TTC549 (cell line): ENCODE data around the gene LENG9.

Experiments
- FAIRE-seq: peaks from 2 replicates; lab custom pipeline; 2012; peaks lifted over from hg19 to GRCh38; lab: Jason Lieb, UNC

Gene LENG9

GRCh38 chr19:54439174-54439851, 24.3 kb downstream of the LENG9 start:
- FAIRE-seq: no peak

- FAIRE-seq: no peak
Observed at GRCh38 chr19:54436628-54437252, 26.8 kb downstream of the LENG9 start.

- no peak for FAIRE-seq
Observed at GRCh38 chr19:54436031-54436523, 27.5 kb downstream of the LENG9 start.

- FAIRE-seq: no peak
Observed at GRCh38 chr19:54435551-54436016, 28.0 kb downstream of the LENG9 start.

DNA sequence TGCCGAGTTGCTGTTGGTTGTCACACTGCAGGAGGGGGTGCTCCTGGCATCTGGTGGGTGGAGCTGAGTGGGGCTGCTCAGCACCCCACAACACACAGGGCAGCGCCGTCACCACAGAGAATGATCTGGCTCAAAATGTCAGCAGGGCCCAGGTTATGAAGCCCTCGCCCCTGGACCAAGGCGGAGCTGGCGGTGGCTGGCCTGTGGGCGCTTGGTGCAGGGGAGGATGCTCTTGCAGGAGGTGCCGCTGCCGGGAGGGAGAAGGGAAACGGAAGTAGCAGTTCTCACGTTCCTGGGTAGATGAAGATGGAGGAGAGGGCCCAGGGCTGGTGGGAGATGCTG, 28.7 kb downstream of the LENG9 start:
- no peak for FAIRE-seq

GRCh38 chr19:54434112-54434872, 29.3 kb downstream of the LENG9 start:
- FAIRE-seq: no peak

DNA sequence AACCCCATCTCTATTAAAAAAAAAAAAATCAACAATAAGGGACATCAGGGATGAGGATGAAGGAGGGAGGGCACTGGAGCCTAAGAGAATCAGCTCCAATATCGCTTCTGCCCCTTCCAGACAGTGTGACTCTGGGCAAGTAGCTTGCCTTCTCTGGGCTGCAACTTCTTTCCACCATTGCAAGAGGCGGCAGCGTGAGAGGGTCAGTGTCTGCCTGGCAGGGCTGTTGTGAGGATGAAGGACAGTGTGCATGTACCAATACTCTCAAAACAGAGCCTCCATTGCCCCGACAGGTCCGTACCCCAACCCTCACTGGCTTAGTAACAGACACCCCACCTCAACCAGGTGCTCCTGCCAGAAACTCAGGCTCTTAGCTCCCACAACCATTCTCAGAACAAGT, 29.9 kb downstream of the LENG9 start:
- no peak for FAIRE-seq

- no peak for FAIRE-seq
Observed at GRCh38 chr19:54432144-54432738, 31.3 kb downstream of the LENG9 start.

- FAIRE-seq: no peak
Observed at GRCh38 chr19:54431255-54431838, 32.2 kb downstream of the LENG9 start.

- FAIRE-seq: no peak
Observed at GRCh38 chr19:54430306-54431254, 33.0 kb downstream of the LENG9 start.

DNA sequence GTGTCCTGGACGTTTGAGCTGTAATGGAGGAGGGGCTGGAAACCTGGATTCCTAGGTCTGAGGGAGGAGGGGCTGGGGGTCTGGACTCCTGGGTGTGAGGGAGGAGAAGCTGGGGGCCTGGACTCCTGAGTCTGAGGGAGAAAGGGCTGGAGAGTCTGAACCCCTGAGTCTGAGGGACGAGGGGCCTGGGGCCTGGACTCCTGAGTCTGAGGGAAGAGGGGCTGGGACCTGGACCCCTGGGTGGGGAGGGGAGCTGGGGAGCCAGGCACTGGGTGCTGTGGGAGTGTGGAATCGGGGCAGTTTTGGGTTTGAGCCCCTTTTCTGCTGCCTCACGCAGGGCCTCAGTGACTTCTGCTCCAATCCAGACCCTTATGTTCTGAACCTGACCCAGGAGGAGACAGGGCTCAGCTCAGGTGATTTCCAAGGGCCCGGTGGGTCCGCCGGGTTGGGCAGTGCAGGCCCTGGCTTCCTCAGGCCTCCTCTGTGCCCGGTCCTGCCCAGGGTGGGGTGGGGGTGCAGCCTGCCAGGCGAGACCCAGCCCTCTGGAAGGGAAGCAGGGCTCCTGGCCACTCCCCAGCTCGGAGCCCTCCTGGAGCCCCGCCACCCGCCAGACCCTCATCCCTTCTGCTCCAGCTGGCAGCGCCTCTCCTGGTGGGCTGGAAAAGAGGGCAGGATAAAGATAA, 33.9 kb downstream of the LENG9 start:
- FAIRE-seq: no peak

- FAIRE-seq: no peak
Observed at GRCh38 chr19:54429176-54429495, 34.4 kb downstream of the LENG9 start.

DNA sequence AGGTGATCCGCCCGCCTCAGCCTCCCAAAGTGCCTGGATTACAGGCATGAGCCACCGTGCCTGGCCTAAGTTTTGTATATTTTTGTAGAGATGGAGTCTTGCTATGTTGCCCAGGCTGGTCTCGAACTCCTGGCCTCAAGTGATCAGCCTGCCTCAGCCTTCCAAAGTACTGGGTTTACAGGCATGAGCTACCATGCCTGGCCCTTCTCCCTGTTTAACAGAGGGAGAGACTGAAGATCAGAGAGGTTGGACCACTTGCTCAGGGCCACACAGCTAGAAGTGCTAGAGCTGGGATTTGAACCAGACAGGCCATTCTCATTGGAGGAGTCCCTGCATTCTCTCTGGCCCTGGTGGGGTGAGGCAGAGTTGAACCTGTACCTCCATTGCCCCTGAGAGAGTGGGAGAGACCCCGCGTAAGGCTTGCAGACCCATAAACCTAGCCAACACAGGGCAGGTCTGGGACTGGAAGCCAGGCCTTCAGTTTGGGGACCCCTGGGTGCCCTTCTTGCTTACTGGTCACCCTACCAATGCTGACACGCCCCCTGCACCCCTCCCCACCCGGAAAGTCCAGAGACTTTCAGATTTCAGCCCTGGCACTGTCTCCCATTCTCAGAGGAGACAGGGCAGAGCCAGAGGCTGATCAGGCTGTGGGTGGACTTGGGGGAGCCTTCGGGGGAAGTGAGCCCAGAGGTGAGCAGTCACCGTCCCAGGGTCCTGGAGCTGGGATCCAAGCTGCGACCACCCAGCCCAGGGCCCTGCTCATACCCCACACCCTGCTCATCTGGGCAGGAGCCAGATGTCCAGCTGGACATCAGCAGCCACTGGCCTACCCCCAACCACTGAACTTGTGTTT, 35.0 kb downstream of the LENG9 start:
- no peak for FAIRE-seq

DNA sequence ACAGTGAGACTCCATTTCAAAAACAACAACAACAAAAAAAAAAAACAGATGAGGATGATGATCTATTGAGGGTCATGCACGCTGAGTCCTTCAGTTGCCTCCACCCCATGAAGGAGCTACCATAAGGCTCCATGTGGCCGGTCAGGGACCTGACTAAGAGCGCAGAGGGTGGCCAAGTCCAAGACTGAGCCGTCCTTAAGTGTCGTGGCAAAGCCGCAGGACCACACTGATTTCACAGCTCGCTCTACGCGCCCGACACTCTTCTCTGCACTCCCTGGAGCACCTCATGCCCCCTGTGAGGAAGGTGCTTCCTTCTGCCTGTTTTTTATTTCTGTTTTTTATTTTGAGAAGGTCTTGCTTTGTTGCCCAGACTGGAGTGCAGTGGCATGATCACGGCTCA, 36.0 kb downstream of the LENG9 start:
- FAIRE-seq: no peak

GRCh38 chr19:54426291-54426931, 37.2 kb downstream of the LENG9 start:
- FAIRE-seq: no peak

DNA sequence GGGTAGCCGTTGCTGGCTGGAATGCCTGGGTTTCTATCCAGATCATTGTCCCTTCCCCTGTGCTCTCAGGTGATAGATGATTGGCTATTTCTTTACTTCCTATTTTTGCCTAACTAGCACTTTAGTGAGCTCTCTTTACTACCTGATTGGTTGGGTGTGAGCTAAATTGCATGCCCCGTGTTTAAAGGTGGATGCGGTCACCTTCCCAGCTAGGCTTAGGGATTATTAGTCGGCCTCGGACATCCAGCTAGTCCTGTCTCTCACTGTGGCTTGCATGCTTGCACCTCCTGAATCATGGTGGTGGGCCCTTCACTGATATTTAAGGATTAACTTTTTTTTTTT, 38.2 kb downstream of the LENG9 start:
- no peak for FAIRE-seq

GRCh38 chr19:54424660-54425381, 38.8 kb downstream of the LENG9 start:
- no peak for FAIRE-seq

DNA sequence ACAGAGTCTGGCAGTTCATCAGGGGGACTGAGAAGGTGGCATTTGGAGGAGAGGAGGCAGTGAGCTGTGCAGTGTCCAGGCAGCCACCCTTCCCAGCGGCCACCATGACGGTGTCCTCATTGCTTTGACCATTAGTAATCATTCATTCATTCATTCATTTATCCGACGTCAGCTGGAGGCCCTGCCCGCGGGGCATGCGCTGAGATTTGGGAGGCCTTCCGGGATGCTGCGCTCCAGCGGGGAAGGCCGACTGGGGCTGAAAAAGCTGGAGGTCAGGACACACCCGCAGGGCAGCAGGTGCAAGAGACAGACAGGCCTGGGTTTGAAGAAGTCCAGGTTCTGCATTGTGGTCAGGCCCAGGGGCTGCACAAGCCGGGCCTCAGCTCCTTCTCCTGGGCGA, 39.4 kb downstream of the LENG9 start:
- no peak for FAIRE-seq

GRCh38 chr19:54422136-54422535, 41.4 kb downstream of the LENG9 start:
- FAIRE-seq: no peak
